OCI-LY7 (cell line): ENCODE results near the gene NR1H4.

Source experiments
- EZH2phosphoT487 ChIP-seq: fragments of 200-600 bp; sonication (generic); IDR thresholded peaks from 2 replicates; pipeline ENCODE4 v1.6.1; 2018; ENCODE audit warnings: low read depth, borderline replicate concordance, mild to moderate bottlenecking, mixed run types, antibody characterized with exemption, low read length, moderate library complexity, mixed read lengths
- TF ChIP-seq, protein P1 (sequence below): fragments of 200-600 bp; sonication (generic); conservative IDR thresholded peaks from 2 replicates; pipeline ENCODE4 v1.5.1; 2014; ENCODE audit warnings: mild to moderate bottlenecking, antibody characterized with exemption, low read length, moderate library complexity, mixed read lengths

DNA sequence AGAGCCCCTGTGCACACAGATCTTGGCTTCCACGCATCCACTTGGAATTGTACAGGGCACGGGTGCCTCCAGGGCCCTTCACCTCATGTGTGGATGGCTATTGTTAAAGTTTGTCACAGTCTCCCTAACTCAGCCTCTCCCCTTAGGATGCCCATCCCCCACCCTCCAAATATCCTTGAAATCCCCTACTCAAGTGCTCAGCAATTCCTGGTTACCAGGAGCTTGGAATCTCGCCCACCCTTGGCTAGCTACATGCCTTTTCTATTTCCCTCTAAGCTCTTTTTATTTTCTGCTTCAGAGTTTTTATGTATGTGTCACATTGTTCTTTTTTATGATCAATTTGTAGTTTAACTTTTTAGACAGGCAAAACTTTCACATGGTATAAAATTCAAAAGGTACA is 13.0 kb upstream of the NR1H4 start:
- TF ChIP-seq, protein P1, sequence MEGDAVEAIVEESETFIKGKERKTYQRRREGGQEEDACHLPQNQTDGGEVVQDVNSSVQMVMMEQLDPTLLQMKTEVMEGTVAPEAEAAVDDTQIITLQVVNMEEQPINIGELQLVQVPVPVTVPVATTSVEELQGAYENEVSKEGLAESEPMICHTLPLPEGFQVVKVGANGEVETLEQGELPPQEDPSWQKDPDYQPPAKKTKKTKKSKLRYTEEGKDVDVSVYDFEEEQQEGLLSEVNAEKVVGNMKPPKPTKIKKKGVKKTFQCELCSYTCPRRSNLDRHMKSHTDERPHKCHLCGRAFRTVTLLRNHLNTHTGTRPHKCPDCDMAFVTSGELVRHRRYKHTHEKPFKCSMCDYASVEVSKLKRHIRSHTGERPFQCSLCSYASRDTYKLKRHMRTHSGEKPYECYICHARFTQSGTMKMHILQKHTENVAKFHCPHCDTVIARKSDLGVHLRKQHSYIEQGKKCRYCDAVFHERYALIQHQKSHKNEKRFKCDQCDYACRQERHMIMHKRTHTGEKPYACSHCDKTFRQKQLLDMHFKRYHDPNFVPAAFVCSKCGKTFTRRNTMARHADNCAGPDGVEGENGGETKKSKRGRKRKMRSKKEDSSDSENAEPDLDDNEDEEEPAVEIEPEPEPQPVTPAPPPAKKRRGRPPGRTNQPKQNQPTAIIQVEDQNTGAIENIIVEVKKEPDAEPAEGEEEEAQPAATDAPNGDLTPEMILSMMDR, result no peak
- no peak for TF ChIP-seq EZH2phosphoT487
